ENCODE data around the gene PSME4.

DNA sequence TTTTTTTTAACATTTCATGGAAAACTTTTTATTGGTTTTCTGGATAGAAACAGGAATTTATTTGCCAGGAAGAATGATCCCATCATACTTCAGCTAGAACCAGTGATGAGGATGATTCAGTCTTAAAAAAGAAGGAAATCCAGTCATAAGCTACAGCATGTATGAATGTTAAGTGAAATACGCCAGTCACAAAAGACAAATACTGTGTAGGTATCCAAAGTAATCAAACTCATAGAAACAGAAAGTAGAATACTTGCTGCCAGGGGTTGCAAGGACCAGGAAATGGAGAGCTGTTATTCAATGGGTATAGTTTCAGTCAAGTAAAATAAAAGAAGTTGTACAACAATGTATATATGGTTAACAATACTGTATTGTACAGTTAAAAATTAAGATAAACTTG lies 21.3 kb downstream of the PSME4 start:
- no peak for TF ChIP-seq POLR2A (IDR thresholded peaks at IDR 0.05)
- TF ChIP-seq, protein P1, sequence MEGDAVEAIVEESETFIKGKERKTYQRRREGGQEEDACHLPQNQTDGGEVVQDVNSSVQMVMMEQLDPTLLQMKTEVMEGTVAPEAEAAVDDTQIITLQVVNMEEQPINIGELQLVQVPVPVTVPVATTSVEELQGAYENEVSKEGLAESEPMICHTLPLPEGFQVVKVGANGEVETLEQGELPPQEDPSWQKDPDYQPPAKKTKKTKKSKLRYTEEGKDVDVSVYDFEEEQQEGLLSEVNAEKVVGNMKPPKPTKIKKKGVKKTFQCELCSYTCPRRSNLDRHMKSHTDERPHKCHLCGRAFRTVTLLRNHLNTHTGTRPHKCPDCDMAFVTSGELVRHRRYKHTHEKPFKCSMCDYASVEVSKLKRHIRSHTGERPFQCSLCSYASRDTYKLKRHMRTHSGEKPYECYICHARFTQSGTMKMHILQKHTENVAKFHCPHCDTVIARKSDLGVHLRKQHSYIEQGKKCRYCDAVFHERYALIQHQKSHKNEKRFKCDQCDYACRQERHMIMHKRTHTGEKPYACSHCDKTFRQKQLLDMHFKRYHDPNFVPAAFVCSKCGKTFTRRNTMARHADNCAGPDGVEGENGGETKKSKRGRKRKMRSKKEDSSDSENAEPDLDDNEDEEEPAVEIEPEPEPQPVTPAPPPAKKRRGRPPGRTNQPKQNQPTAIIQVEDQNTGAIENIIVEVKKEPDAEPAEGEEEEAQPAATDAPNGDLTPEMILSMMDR (IDR thresholded peaks at IDR 0.05) = no peak

Measured in testis (tissue), 2 donors.